ENCODE measurements around the gene HTRA1. TPM values are rescaled to one million over a fixed set of nuclear protein-coding genes. Genes with fewer than 3 reads are reported as not detected.

HTRA1 gene
- total RNA-seq, 4 donors from 2014 or later: 6.3 to 62.2 (median 25.8) TPM

DNA sequence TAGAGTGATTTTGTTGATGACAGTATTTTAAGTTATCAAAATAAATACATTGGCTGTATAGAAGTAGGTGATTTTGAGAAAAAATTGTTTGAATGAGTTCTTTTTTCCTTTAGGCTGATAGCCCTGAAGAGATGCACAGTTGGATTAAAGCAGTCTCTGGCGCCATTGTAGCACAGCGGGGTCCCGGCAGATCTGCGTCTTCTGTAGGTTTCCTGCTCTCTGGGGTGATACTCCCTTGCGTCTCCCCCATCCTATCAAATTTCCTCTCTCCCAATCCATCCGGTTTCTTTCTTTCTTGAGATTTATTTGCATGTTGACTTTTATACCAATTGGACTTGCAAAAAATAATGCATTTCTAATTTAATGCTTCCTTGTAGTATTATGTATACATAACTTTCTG, 34.5 kb upstream of the HTRA1 start:
- 92 to 95% methylated on average over 6 of the region's 6 CpGs for WGBS, 2 donors
- Histone ChIP-seq H3K27me3 (no peaks in the 10 kb centered on the region), H3K4me1 (no peaks in the 10 kb centered on the region), H3K27ac (no peak overlapping the region), H3K36me3 (peaks cover 0 to 95% (median 0%) of the 10 kb centered on the region in 3 donors), H3K4me3 (no peak overlapping the region), H3K9me3 (no peaks in the 10 kb centered on the region)
- intact Hi-C loops (cut with DNase I): no loop called here
- no peak for DNase-seq
- TF ChIP-seq POLR2A (IDR thresholded peaks at IDR 0.05): no peak
- TF ChIP-seq, protein P1, sequence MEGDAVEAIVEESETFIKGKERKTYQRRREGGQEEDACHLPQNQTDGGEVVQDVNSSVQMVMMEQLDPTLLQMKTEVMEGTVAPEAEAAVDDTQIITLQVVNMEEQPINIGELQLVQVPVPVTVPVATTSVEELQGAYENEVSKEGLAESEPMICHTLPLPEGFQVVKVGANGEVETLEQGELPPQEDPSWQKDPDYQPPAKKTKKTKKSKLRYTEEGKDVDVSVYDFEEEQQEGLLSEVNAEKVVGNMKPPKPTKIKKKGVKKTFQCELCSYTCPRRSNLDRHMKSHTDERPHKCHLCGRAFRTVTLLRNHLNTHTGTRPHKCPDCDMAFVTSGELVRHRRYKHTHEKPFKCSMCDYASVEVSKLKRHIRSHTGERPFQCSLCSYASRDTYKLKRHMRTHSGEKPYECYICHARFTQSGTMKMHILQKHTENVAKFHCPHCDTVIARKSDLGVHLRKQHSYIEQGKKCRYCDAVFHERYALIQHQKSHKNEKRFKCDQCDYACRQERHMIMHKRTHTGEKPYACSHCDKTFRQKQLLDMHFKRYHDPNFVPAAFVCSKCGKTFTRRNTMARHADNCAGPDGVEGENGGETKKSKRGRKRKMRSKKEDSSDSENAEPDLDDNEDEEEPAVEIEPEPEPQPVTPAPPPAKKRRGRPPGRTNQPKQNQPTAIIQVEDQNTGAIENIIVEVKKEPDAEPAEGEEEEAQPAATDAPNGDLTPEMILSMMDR (IDR thresholded peaks at IDR 0.05): no peak

- intact Hi-C loops (cut with DNase I): no loop called here
- 67 to 71% methylated on average over 2 of the region's 2 CpGs for WGBS, 2 donors
- Histone ChIP-seq H3K4me1 (no peaks in the 10 kb centered on the region), H3K36me3 (peaks cover 0 to 94% (median 0%) of the 10 kb centered on the region in 3 donors), H3K27me3 (no peaks in the 10 kb centered on the region), H3K4me3 (no peak overlapping the region), H3K9me3 (no peaks in the 10 kb centered on the region), H3K27ac (no peak overlapping the region)
- DNase-seq: no peak
- no peak for TF ChIP-seq POLR2A (IDR thresholded peaks at IDR 0.05)
- TF ChIP-seq, protein P1 (IDR thresholded peaks at IDR 0.05): no peak
Measured at GRCh38 chr10:122427280-122427679, 34.1 kb upstream of the HTRA1 start.

DNA sequence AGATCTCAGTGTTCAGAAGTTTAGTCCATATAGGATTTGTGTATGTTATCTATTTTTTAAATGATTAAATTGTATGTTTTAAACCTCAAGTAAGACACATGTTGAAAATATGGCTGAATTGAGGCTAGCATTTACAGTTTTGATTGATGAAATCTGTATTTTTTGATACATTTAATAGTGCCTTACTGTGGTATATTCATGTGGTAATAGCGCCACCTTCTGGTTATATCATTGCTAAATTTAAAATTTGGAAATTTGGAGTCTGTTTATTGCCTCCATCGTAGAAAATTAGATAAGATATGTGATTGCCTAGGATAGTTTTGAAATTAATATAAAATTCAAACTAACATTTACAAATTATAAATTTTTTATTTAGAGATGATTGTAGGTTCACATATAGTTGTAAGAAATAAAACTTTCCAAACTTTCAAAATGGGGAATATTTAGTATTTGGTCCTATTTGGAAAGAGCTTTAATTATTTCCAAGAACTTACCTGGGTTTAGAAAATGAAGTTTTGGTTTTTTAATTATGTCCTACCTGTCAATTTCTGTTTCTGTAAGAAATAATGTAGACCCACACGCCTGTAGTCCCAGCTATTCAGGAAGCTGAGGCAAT, 26.0 kb upstream of the HTRA1 start:
- Histone ChIP-seq H3K36me3 (peaks cover 0 to 27% (median 0%) of the 10 kb centered on the region in 3 donors), H3K27ac (no peak overlapping the region), H3K4me1 (no peaks in the 10 kb centered on the region), H3K27me3 (no peaks in the 10 kb centered on the region), H3K4me3 (no peak overlapping the region), H3K9me3 (no peaks in the 10 kb centered on the region)
- DNase-seq: no peak
- no peak for TF ChIP-seq POLR2A (IDR thresholded peaks at IDR 0.05)
- TF ChIP-seq, protein P1 (IDR thresholded peaks at IDR 0.05): peak; percentile 43 to 85 (median 72)
- 35% methylated on average over 3 of the region's 3 CpGs for WGBS, 2 donors
- intact Hi-C loops (cut with DNase I): loop anchor here (5.0 kb wide), 1 partner anchor 138 kb away; no protein-coding TSS in a partner anchor

- WGBS, 2 donors: 62 to 63% methylated on average over 7 of the region's 7 CpGs
- DNase-seq: no peak
- intact Hi-C loops (cut with DNase I): loop anchor here (10.0 kb wide), 1 partner anchor 123 kb away; the partner anchor contains the start of gene DMBT1
Measured at GRCh38 chr10:122441961-122442360, 19.4 kb upstream of the HTRA1 start.

DNA sequence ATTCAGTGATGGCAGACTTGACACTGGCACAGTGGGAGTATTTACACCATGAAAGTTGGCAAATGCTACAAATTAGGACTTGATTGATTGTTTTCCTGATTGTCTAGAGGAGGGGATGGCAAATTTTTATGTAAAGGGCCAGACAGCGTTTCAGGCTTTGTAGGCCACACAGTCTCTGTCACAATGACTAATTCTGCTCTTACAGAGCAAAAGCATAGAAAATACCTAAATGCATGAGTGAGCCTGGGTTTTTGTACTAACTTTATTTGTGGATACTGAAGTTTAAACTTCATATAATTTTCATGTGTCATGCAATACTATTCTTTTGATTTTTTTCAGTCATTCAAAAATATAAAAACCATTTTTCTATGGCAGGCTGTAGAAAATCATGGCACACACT, 15.9 kb upstream of the HTRA1 start:
- TF ChIP-seq, protein P1 (IDR thresholded peaks at IDR 0.05): no peak
- no peak for TF ChIP-seq POLR2A (IDR thresholded peaks at IDR 0.05)

More at GRCh38 chr10:122441961-122442360, 19.4 kb upstream of the HTRA1 start:
- peaks cover 0 to 4% (median 0%) of the 10 kb centered on the region in 3 donors for H3K4me1 ChIP-seq
- no peaks in the 10 kb centered on the region for H3K27me3 ChIP-seq
- no peak overlapping the region for H3K4me3 ChIP-seq
- TF ChIP-seq, protein P1 (IDR thresholded peaks at IDR 0.05): no peak
- no peak for TF ChIP-seq POLR2A (IDR thresholded peaks at IDR 0.05)
- no peaks in the 10 kb centered on the region for H3K9me3 ChIP-seq
- H3K36me3 ChIP-seq: no peaks in the 10 kb centered on the region
- no peak overlapping the region for H3K27ac ChIP-seq

More for the DNA sequence above, 15.9 kb upstream of the HTRA1 start:
- WGBS, 2 donors: 56 to 86% methylated on average over 1 of the region's 1 CpG
- Histone ChIP-seq H3K9me3 (no peaks in the 10 kb centered on the region), H3K27me3 (no peaks in the 10 kb centered on the region), H3K4me3 (no peak overlapping the region), H3K4me1 (peaks cover 0 to 16% (median 4%) of the 10 kb centered on the region in 3 donors), H3K27ac (peak overlapping the region in 1 of 4 donors; percentile 7), H3K36me3 (no peaks in the 10 kb centered on the region)
- intact Hi-C loops (cut with DNase I): loop anchor here (10.0 kb wide), 1 partner anchor 119 kb away; the partner anchor contains the start of gene DMBT1
- DNase-seq: no peak

Data from esophagus squamous epithelium (tissue), 5 donors.